WI38 (cell line): Measurements from ENCODE around the gene HSPA4.
"Not testable (repeated sequence)": the region's sequence is repeated elsewhere in the genome, so short reads cannot be mapped to it uniquely, and the experiment has no call there.

Experiments
- H3K4me3 ChIP-seq: 2 replicates; pipeline ENCODE4 v1.5.1; 2011; ENCODE audit warnings: low read depth, mild to moderate bottlenecking, control low read depth, low read length
- CTCF ChIP-seq: IDR thresholded peaks from 2 replicates; pipeline ENCODE4 v1.5.1; 2012; ENCODE audit warnings: low read depth, mild to moderate bottlenecking, control low read depth, low read length

The HSPA4 gene

GRCh38 chr5:133051542-133052316, at the start of gene HSPA4:
HSPA4 (plus strand) TSS chr5:133052013; CDS start chr5:133052251, 238 bp downstream.
- peak within 1 kb of the TSS; percentile 98 for H3K4me3 ChIP-seq
- no peak for TF ChIP-seq CTCF

- H3K4me3 ChIP-seq, result no peak overlapping the region
These were observed 45.2 kb upstream of the HSPA4 start for GRCh38 chr5:133006653-133007052.

GRCh38 chr5:133008455-133008854, 43.4 kb upstream of the HSPA4 start:
- H3K4me3 ChIP-seq, result not testable (repeated sequence)

More at GRCh38 chr5:133006653-133007052, 45.2 kb upstream of the HSPA4 start:
- TF ChIP-seq CTCF, result no peak

GRCh38 chr5:133015466-133015865, 36.3 kb upstream of the HSPA4 start:
- TF ChIP-seq CTCF, result no peak
- H3K4me3 ChIP-seq, result no peak overlapping the region

GRCh38 chr5:133017964-133018363, 33.8 kb upstream of the HSPA4 start:
- TF ChIP-seq CTCF, result no peak
- no peak overlapping the region for H3K4me3 ChIP-seq

- not testable (repeated sequence) for H3K4me3 ChIP-seq
These were observed 32.3 kb upstream of the HSPA4 start for GRCh38 chr5:133019471-133019870.

- TF ChIP-seq CTCF, result no peak
- peak within 1 kb of the TSS; percentile 95 for H3K4me3 ChIP-seq
These were observed 25.8 kb upstream of the HSPA4 start, which contains the start of gene ZCCHC10 for GRCh38 chr5:133025804-133026663. ZCCHC10 (minus strand) TSS chr5:133026549; CDS start chr5:133026537, 12 bp downstream.

GRCh38 chr5:133026664-133027153, 25.1 kb upstream of the HSPA4 start:
- peak overlapping the region; percentile 95 for H3K4me3 ChIP-seq
- no peak for TF ChIP-seq CTCF
